HepG2 (cell line): Measurements from ENCODE around the gene NDC80. TPM values are rescaled to one million over a fixed set of nuclear protein-coding genes. Genes with fewer than 3 reads are reported as not detected.

ENCODE experiments used
- ATAC-seq: fragments of 200-7000 bp; cut with Tn5 transposase; 3 replicates; pipeline ENCODE4 v1.9.1; 2020; ENCODE audit warnings: mild to moderate bottlenecking, moderate library complexity
- BruUV-seq: library from RNA; stranded (reverse); fragments of 400-500 nt; replicated peaks from 2 replicates; lab custom pipeline; 2021; lab: Mats Ljungman, UMichigan
- CTCF ChIA-PET: fragments of 300-600 bp; formaldehyde crosslinking; extraction: SDS; loops from one replicate; lab custom pipeline; 2021; ENCODE audit warnings: low total read pairs, inconsistent platforms, low intra/inter-chr PET ratio; lab: Yijun Ruan, JAX
- POLR2A ChIA-PET: fragments of 350-600 bp; sonication (Branson Sonifier 250); formaldehyde crosslinking; loops from one replicate; lab custom pipeline; 2020; ENCODE audit warnings: antibody characterized with exemption, inconsistent platforms; lab: Yijun Ruan, JAX
- DNase-seq: peaks from one replicate; pipeline ENCODE4 v3.0.0-alpha.2; 2015; ENCODE audit warnings: low spot score
- FAIRE-seq: peaks from 3 replicates; lab custom pipeline; 2011; peaks lifted over from hg19 to GRCh38; lab: Jason Lieb, UNC
- H2AFZ ChIP-seq: one replicate; pipeline ENCODE4 v1.6.1; 2011; ENCODE audit warnings: low read length, inconsistent platforms
- H3K27ac ChIP-seq: fragments of 300-600 bp; 3 replicates; pipeline ENCODE4 v1.8.0; 2011; ENCODE audit warnings: mixed run types, mild to moderate bottlenecking, mixed read lengths, low read length, inconsistent platforms; ENCODE audit not compliant: insufficient read depth; ENCODE audit errors: extremely low read length
- H3K27me3 ChIP-seq, 2 experiments: fragments of 200-600 bp in 1 of 2; 2 replicates in 1 of 2; 3 replicates in 1 of 2; pipeline versions ENCODE4 v1.6.0 to v1.8.0; 2011; ENCODE audit warnings: low read length in 2 of 2, mild to moderate bottlenecking in 2 of 2, moderate library complexity in 2 of 2, inconsistent platforms in 1 of 2; ENCODE audit not compliant: insufficient read depth in 2 of 2, control insufficient read depth in 1 of 2
- H3K36me3 ChIP-seq, 2 experiments: fragments of 200-600 bp in 1 of 2; replicated peaks in 1 of 2; 2 replicates in 1 of 2; 3 replicates in 1 of 2; pipeline versions ENCODE4 v1.5.1 to v1.8.0; 2011; ENCODE audit warnings: low read length in 2 of 2, inconsistent platforms in 1 of 2; ENCODE audit not compliant: insufficient read depth in 2 of 2, control insufficient read depth in 1 of 2
- H3K4me1 ChIP-seq: 2 replicates; pipeline ENCODE4 v1.5.1; 2012; ENCODE audit warnings: low read length, inconsistent platforms; ENCODE audit not compliant: insufficient read depth
- H3K4me2 ChIP-seq: 2 replicates; pipeline ENCODE4 v1.6.0; 2011; ENCODE audit warnings: low read depth, low read length, inconsistent platforms
- H3K4me3 ChIP-seq, 3 experiments: fragments of 200-600 bp in 1 of 3; sonication (generic), shearing (Covaris generic) in 1 of 3; replicated peaks in 1 of 3; 2 replicates each; pipeline ENCODE4 v1.5.1; 2011 to 2016; ENCODE audit warnings: low read length in 3 of 3, inconsistent platforms in 2 of 3, low read depth in 2 of 3, mild to moderate bottlenecking in 2 of 3, control low read depth in 1 of 3, mixed read lengths in 1 of 3; ENCODE audit not compliant: insufficient read depth in 1 of 3
- H3K79me2 ChIP-seq: one replicate; pipeline ENCODE4 v1.6.1; 2011; ENCODE audit warnings: low read length, inconsistent platforms; ENCODE audit not compliant: insufficient read depth
- H3K9ac ChIP-seq: 2 replicates; pipeline ENCODE4 v1.6.0; 2011; ENCODE audit warnings: mild to moderate bottlenecking, low read depth, low read length, inconsistent platforms; ENCODE audit not compliant: insufficient read depth
- H3K9me3 ChIP-seq: 2 replicates; pipeline ENCODE4 v1.5.1; 2012; ENCODE audit warnings: mild to moderate bottlenecking, low read length
- H4K20me1 ChIP-seq: 2 replicates; pipeline ENCODE4 v1.6.0; 2011; ENCODE audit warnings: inconsistent platforms, mild to moderate bottlenecking, low read length, moderate library complexity; ENCODE audit not compliant: insufficient read depth
- CREM ChIP-seq, 2 experiments: sonication (generic) in 1 of 2; formaldehyde crosslinking in 1 of 2; IDR thresholded peaks; 2 replicates each; pipeline versions ENCODE4 v1.4.0 to v1.6.1; 2016 to 2020; ENCODE audit warnings: antibody characterized with exemption in 1 of 2, mild to moderate bottlenecking in 1 of 2, missing genetic modification reagents in 1 of 2
- EZH2 ChIP-seq: conservative IDR thresholded peaks from 2 replicates; pipeline ENCODE4 v1.6.1; 2012; ENCODE audit warnings: mild to moderate bottlenecking, low read depth, low read length, moderate library complexity
- SIN3B ChIP-seq: fragments of 150-350 bp; IDR thresholded peaks from 2 replicates; pipeline ENCODE4 v1.6.1; 2014; ENCODE audit warnings: low read length
- ZMYM2 ChIP-seq: sonication (generic); formaldehyde crosslinking; IDR thresholded peaks from 2 replicates; pipeline ENCODE4 v1.8.0; 2022; ENCODE audit warnings: mild to moderate bottlenecking, missing genetic modification reagents
- ZNF251 ChIP-seq: sonication (generic); formaldehyde crosslinking; IDR thresholded peaks from 2 replicates; pipeline ENCODE4 v1.9.0; 2021; ENCODE audit warnings: mild to moderate bottlenecking, missing genetic modification reagents
- WGBS: methylation state at CpG from one replicate; pipeline ENCODE4 v1.1.6; 2017; ENCODE audit warnings: low lambda C conversion rate; 5-methylcytosine and 5-hydroxymethylcytosine counted together
- in situ Hi-C: cut with HindIII; loops from 2 replicates; pipeline ENCODE4 v1.10.0; 2017; ENCODE audit warnings: low pct_unique_long_range_greater_than_20kb; ENCODE audit not compliant: extremely low pct_ligation_motif_present
- intact Hi-C: fragments of 100-400 bp; cut with micrococcal nuclease; formaldehyde crosslinking; loops from one replicate; pipeline ENCODE4 v1.10.0; 2022; ENCODE audit not compliant: unreplicated experiment
- polyA plus RNA-seq, 8 experiments: library from polyadenylated mRNA; depleted of rRNA in 3 of 8; stranded (reverse) in 7 of 8; unstranded in 1 of 8; fragments of >200 nt; fragmentation: Illumina TruSeq in 4 of 8; extraction: Trizol in 4 of 8; gene quantifications; 2 replicates each; pipeline versions ENCODE4 v1.2.1 to v1.2.3, GENCODE V29; 2011 to 2016; ENCODE audit warnings: low read depth in 4 of 8, missing spikeins in 1 of 8, mixed read lengths in 1 of 8; ENCODE audit not compliant: insufficient read depth in 1 of 8
- total RNA-seq, 5 experiments: library from RNA; depleted of rRNA; stranded (reverse); fragments of >200 nt; fragmentation: Illumina TruSeq; extraction: Trizol; gene quantifications; 2 replicates each; pipeline ENCODE4 v1.2.3, GENCODE V29; 2016; ENCODE audit warnings: low read depth in 1 of 5
- TF ChIP-seq, protein P1 (sequence below): sonication (generic); formaldehyde crosslinking; IDR thresholded peaks from 2 replicates; pipeline ENCODE4 v1.4.0; 2020; ENCODE audit warnings: missing genetic modification reagents
- TF ChIP-seq, protein P2 (sequence below), 2 experiments: fragments of 450-650 bp in 1 of 2; sonication (generic) in 1 of 2; formaldehyde crosslinking in 1 of 2; IDR thresholded peaks; 2 replicates each; pipeline versions ENCODE4 v1.6.1 to v1.8.0; 2016 to 2022; ENCODE audit warnings: antibody characterized with exemption in 1 of 2, mild to moderate bottlenecking in 1 of 2, missing genetic modification reagents in 1 of 2

The NDC80 gene
- total and polyA plus RNA-seq, 2 of the 13 experiments (the other 11 are each of a cell fraction or from before 2014, with no cell fraction given) = 9.6 to 33.0 TPM

DNA sequence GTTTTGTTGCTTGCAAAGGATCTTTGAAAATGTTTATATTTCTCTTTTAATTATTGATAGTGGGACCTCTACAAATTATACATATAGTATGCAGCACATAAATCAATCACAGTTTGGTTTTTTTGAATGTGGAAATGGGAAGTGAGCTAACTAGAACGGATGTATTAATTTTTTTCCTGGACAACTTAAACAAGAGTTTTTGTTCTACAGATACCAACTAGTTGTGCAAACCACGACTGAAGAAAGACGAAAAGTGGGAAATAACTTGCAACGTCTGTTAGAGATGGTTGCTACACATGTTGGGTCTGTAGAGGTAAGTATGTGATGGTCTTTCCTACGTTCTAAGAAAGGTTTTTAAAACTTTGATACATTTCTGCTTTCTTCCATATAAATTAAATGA, 39.2 kb downstream of the NDC80 start:
- no peak overlapping the region for H3K27ac ChIP-seq
- no peak overlapping the region for H3K9ac ChIP-seq
- FAIRE-seq = no peak
- TF ChIP-seq, protein P1, sequence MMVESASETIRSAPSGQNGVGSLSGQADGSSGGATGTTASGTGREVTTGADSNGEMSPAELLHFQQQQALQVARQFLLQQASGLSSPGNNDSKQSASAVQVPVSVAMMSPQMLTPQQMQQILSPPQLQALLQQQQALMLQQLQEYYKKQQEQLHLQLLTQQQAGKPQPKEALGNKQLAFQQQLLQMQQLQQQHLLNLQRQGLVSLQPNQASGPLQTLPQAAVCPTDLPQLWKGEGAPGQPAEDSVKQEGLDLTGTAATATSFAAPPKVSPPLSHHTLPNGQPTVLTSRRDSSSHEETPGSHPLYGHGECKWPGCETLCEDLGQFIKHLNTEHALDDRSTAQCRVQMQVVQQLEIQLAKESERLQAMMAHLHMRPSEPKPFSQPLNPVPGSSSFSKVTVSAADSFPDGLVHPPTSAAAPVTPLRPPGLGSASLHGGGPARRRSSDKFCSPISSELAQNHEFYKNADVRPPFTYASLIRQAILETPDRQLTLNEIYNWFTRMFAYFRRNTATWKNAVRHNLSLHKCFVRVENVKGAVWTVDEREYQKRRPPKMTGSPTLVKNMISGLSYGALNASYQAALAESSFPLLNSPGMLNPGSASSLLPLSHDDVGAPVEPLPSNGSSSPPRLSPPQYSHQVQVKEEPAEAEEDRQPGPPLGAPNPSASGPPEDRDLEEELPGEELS (CRISPR knock-in tag) = no peak
- TF ChIP-seq ZMYM2 = no peak
- intact Hi-C loops (no loop called here), in situ Hi-C loops (no loop called here)
- H2AFZ ChIP-seq = no peak overlapping the region
- ChIA-PET POLR2A (no interaction called here), CTCF (no interaction called here)
- no TSS peak for BruUV-seq
- WGBS = over 99% methylated on average over 5 of the region's 5 CpGs
- no peaks in the 10 kb centered on the region for H3K4me1 ChIP-seq
- no peak overlapping the region for H3K4me2 ChIP-seq
- H3K36me3 ChIP-seq = peaks cover 5 to 36% of the 10 kb centered on the region in 2 experiments; a peak in 4 of 5 replicates
- DNase-seq = no peak
- no peak overlapping the region for H3K4me3 ChIP-seq
- H3K27me3 ChIP-seq = no peaks in the 10 kb centered on the region; a peak in 1 of 5 replicates
- no peaks in the 10 kb centered on the region for H4K20me1 ChIP-seq
- no peaks in the 10 kb centered on the region for H3K79me2 ChIP-seq
- H3K9me3 ChIP-seq = no peaks in the 10 kb centered on the region
- ATAC-seq = no peak

DNA sequence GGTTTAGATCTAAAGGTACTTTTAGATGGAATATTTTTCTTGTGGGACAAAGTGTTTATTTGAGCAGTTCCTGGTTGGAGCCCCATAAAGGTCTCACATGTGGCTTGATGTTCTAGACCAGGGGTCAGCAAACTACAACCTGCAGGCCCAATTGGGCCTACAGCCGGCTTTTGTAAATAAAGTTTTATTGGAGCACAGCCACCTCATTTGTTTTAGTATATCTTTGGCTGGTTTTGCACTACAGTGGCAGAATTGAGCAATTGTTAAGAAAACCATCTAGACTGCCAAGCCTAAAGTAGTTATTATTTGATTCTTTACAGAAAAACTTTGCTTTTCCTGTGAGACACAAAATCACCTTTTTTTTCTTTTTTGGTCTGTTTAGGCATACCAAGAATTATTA, 41.6 kb downstream of the NDC80 start:
- TF ChIP-seq ZNF251 (no peak), CREM (IDR thresholded peaks at IDR 0.05) (no peak), CREM (CRISPR knock-in tag; IDR thresholded peaks at IDR 0.05) (no peak), EZH2 (no peak), SIN3B (no peak)
- TF ChIP-seq, protein P2, sequence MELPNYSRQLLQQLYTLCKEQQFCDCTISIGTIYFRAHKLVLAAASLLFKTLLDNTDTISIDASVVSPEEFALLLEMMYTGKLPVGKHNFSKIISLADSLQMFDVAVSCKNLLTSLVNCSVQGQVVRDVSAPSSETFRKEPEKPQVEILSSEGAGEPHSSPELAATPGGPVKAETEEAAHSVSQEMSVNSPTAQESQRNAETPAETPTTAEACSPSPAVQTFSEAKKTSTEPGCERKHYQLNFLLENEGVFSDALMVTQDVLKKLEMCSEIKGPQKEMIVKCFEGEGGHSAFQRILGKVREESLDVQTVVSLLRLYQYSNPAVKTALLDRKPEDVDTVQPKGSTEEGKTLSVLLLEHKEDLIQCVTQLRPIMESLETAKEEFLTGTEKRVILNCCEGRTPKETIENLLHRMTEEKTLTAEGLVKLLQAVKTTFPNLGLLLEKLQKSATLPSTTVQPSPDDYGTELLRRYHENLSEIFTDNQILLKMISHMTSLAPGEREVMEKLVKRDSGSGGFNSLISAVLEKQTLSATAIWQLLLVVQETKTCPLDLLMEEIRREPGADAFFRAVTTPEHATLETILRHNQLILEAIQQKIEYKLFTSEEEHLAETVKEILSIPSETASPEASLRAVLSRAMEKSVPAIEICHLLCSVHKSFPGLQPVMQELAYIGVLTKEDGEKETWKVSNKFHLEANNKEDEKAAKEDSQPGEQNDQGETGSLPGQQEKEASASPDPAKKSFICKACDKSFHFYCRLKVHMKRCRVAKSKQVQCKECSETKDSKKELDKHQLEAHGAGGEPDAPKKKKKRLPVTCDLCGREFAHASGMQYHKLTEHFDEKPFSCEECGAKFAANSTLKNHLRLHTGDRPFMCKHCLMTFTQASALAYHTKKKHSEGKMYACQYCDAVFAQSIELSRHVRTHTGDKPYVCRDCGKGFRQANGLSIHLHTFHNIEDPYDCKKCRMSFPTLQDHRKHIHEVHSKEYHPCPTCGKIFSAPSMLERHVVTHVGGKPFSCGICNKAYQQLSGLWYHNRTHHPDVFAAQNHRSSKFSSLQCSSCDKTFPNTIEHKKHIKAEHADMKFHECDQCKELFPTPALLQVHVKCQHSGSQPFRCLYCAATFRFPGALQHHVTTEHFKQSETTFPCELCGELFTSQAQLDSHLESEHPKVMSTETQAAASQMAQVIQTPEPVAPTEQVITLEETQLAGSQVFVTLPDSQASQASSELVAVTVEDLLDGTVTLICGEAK (IDR thresholded peaks at IDR 0.05) = no peak
- TF ChIP-seq, protein P2 (CRISPR knock-in tag; IDR thresholded peaks at IDR 0.05) = 0 out of 2 replicates have a peak, but pooled peaks have one; percentile 42
- FAIRE-seq = no peak
- ChIA-PET CTCF (no interaction called here), POLR2A (no interaction called here)
- no peak overlapping the region for H2AFZ ChIP-seq
- no TSS peak for BruUV-seq
- ATAC-seq = no peak
- intact Hi-C loops = no loop called here
- 89% methylated on average over 1 of the region's 1 CpG for WGBS
- no peaks in the 10 kb centered on the region; a peak in 1 of 5 replicates for H3K27me3 ChIP-seq
- in situ Hi-C loops = no loop called here
- H3K9ac ChIP-seq = no peak overlapping the region
- peaks cover 5 to 33% of the 10 kb centered on the region in 2 experiments; a peak in 4 of 5 replicates for H3K36me3 ChIP-seq
- H3K4me3 ChIP-seq = no peak overlapping the region
- no peaks in the 10 kb centered on the region for H4K20me1 ChIP-seq
- no peaks in the 10 kb centered on the region for H3K9me3 ChIP-seq
- no peak overlapping the region for H3K4me2 ChIP-seq
- H3K79me2 ChIP-seq = no peaks in the 10 kb centered on the region
- no peak overlapping the region for H3K27ac ChIP-seq
- no peaks in the 10 kb centered on the region for H3K4me1 ChIP-seq
- DNase-seq = no peak
